LNCaP clone FGC (cell line): Measurements from ENCODE around the gene LRSAM1.

ENCODE experiments used
- DNase-seq: peaks from one replicate; pipeline ENCODE4 v3.0.0-alpha.2; 2011; ENCODE audit warnings: low read depth
- H3K4me3 ChIP-seq: 2 replicates; pipeline ENCODE4 v1.5.1; 2011; ENCODE audit warnings: mild to moderate bottlenecking, low read depth, low read length, control low read depth
- CTCF ChIP-seq: IDR thresholded peaks from 2 replicates; pipeline ENCODE4 v1.5.1; 2012; ENCODE audit warnings: mild to moderate bottlenecking; ENCODE audit not compliant: control insufficient read depth, insufficient read depth; ENCODE audit errors: extremely low read depth

The LRSAM1 gene

GRCh38 chr9:127421057-127421456, 30.3 kb upstream of the LRSAM1 start:
- no peak for DNase-seq
- TF ChIP-seq CTCF: no peak
- no peak overlapping the region for H3K4me3 ChIP-seq

- DNase-seq: no peak
- no peak for TF ChIP-seq CTCF
- no peak overlapping the region; the same call in 1 of the 2 replicates for H3K4me3 ChIP-seq
These were observed 29.1 kb upstream of the LRSAM1 start for GRCh38 chr9:127422133-127422782.

- no peak for DNase-seq
- TF ChIP-seq CTCF: no peak
- H3K4me3 ChIP-seq: peak overlapping the region; percentile 79
These were observed 28.5 kb upstream of the LRSAM1 start for GRCh38 chr9:127422787-127423186.

GRCh38 chr9:127423476-127423933, 27.8 kb upstream of the LRSAM1 start:
- DNase-seq: no peak
- no peak for TF ChIP-seq CTCF
- H3K4me3 ChIP-seq: peak overlapping the region; percentile 79

GRCh38 chr9:127423934-127424675, 27.2 kb upstream of the LRSAM1 start, which contains the start of gene ZNF79:
Gene ZNF79, plus strand, starts transcription at chr9:127424382. Its CDS starts 406 bp downstream, at chr9:127424788.
- peak within 1 kb of the TSS; percentile 79 for H3K4me3 ChIP-seq
- TF ChIP-seq CTCF: no peak
- peak; percentile 84 for DNase-seq

- no peak for DNase-seq
- peak; percentile 35; the same call in 1 of the 2 replicates for TF ChIP-seq CTCF
- H3K4me3 ChIP-seq: peak overlapping the region; percentile 79
These were observed 26.7 kb upstream of the LRSAM1 start for GRCh38 chr9:127424676-127424999.
